ENCODE data around the gene EGFR. TPM values are rescaled to one million over a fixed set of nuclear protein-coding genes. Genes with fewer than 3 reads are reported as not detected.

EGFR gene
- total and polyA plus RNA-seq, 4 donors, result 24.1 to 57.6 (median 29.9) TPM

DNA sequence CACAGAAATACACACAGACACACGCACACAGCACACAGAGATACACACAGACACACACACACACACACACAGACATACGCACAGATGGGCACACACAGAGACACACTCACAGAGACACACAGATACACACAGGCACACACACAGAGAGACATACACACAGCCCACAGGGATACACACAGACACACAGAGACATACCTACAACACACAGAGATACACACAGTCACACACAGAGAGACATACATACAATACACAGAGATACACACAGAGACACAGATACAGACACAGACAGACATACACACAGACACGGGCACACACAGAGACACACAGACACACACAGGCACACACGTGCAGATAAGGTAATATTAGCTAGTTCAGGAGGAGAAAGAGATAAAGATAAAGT lies 76.9 kb downstream of the EGFR start:
- no peaks in the 10 kb centered on the region for H3K36me3 ChIP-seq (ENCODE audit: control insufficient read depth, insufficient read depth, low read length)
- H3K27me3 ChIP-seq (ENCODE audit: control insufficient read depth, insufficient read depth, low read length), result no peaks in the 10 kb centered on the region
- H3K4me1 ChIP-seq (ENCODE audit: control insufficient read depth, insufficient read depth, low read length), result peaks cover 49% of the 10 kb centered on the region
- no peak overlapping the region for H3K4me3 ChIP-seq (ENCODE audit: low read depth, low read length)
- no peaks in the 10 kb centered on the region for H3K9me3 ChIP-seq (ENCODE audit: control insufficient read depth, insufficient read depth, low read length)
- H3K27ac ChIP-seq (ENCODE audit: low read depth, low read length), result no peak overlapping the region
- WGBS (ENCODE audit: insufficient coverage), result 100% methylated on average over 2 of the region's 4 CpGs
- DNase-seq (ENCODE audit: low read depth in 4 of 6, low spot score in 6 of 6), result no peak

DNA sequence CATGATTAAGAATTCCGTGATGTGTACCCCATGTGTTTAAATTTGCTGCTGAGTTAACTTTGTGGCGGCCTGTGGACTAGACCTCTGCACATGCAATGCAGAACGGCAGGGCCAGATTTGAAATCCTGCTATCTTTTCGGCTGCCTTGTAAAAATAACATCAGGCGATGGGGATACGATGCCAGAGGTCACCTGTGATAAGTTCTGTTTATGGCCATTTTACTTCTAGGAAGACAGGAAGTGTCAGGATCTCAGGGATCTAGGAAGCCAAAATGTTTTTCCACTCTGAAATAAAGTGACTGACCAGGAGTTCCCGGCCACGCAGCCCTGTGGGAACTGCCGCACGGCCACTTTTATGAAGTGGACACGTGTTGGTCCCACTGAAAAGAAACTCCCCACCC lies 77.5 kb downstream of the EGFR start:
- Histone ChIP-seq H3K4me1 (ENCODE audit: control insufficient read depth, insufficient read depth, low read length) (peaks cover 51% of the 10 kb centered on the region), H3K27ac (ENCODE audit: low read depth, low read length) (no peak overlapping the region), H3K4me3 (ENCODE audit: low read depth, low read length) (no peak overlapping the region), H3K27me3 (ENCODE audit: control insufficient read depth, insufficient read depth, low read length) (no peaks in the 10 kb centered on the region), H3K9me3 (ENCODE audit: control insufficient read depth, insufficient read depth, low read length) (no peaks in the 10 kb centered on the region), H3K36me3 (ENCODE audit: control insufficient read depth, insufficient read depth, low read length) (no peaks in the 10 kb centered on the region)
- 86% methylated on average over 11 of the region's 11 CpGs for WGBS (ENCODE audit: insufficient coverage)
- no peak for DNase-seq (ENCODE audit: low read depth in 4 of 6, low spot score in 6 of 6)

DNA sequence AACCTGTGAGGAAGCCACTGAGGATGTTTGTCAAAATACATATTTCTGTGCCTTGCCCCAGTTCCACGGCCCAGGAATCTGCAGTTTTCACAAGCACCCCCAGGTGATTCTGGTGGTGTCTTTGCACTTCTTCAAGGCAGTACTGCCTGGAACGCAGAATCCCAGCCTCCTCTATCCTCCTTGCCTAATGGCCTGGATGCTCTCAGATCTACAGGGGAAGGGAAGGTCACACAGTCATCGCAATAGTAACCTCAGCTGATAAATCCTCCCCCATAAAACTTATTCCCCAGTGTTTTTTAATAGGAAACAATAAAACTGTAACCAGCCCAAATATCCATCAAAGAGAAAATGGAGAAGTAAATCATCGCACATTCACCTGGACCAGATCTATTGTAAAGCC lies 78.3 kb downstream of the EGFR start:
- Histone ChIP-seq H3K27me3 (ENCODE audit: control insufficient read depth, insufficient read depth, low read length) (no peaks in the 10 kb centered on the region), H3K4me3 (ENCODE audit: low read depth, low read length) (no peak overlapping the region), H3K4me1 (ENCODE audit: control insufficient read depth, insufficient read depth, low read length) (peaks cover 43% of the 10 kb centered on the region), H3K36me3 (ENCODE audit: control insufficient read depth, insufficient read depth, low read length) (no peaks in the 10 kb centered on the region), H3K27ac (ENCODE audit: low read depth, low read length) (no peak overlapping the region), H3K9me3 (ENCODE audit: control insufficient read depth, insufficient read depth, low read length) (no peaks in the 10 kb centered on the region)
- WGBS (ENCODE audit: insufficient coverage), result 100% methylated on average over 1 of the region's 4 CpGs
- no peak for DNase-seq (ENCODE audit: low read depth in 4 of 6, low spot score in 6 of 6)

DNA sequence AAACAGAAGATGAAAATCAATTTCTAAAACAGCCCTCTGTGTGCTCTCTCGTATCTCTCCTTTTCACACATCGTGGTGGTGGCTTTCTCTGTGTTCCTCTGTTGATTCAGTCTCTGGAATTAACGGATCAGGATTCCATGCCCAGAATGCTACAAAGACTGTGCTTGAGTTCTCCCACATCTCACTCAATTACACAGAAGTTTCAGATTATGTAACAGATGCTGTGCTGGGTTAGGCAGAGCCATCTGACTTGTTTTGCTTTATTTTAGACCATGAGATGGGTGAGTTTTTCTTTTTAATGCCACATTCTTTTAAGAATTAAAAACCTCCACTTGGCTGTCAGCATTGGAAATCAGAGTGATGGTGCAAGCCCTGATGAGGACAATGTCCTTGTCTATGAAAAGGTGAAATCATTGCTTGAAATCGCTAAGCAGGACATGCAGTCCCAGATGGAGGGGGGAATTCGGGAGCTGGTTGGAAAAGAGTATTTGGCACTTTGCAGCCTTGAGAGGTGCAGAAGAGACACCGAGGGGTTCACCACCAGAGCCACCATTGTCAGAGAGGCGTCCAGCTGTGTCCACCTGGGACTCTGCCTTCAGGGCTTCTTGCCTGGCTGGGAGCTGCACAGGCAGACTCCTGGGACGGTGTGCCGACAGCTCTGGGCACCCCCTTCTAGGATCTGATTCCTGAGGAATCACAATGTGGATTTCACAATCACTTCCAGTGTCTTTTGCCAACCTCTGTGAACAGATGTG lies 80.4 kb downstream of the EGFR start:
- Histone ChIP-seq H3K27me3 (ENCODE audit: control insufficient read depth, insufficient read depth, low read length) (no peaks in the 10 kb centered on the region), H3K9me3 (ENCODE audit: control insufficient read depth, insufficient read depth, low read length) (no peaks in the 10 kb centered on the region), H3K36me3 (ENCODE audit: control insufficient read depth, insufficient read depth, low read length) (no peaks in the 10 kb centered on the region), H3K27ac (ENCODE audit: low read depth, low read length) (peak overlapping the region; percentile 65), H3K4me3 (ENCODE audit: low read depth, low read length) (no peak overlapping the region), H3K4me1 (ENCODE audit: control insufficient read depth, insufficient read depth, low read length) (peaks cover 27% of the 10 kb centered on the region)
- 42% methylated on average over 8 of the region's 9 CpGs for WGBS (ENCODE audit: insufficient coverage)
- peak in 2 of 6 donors; percentile 56 to 74 for DNase-seq (ENCODE audit: low read depth in 4 of 6, low spot score in 6 of 6)

DNA sequence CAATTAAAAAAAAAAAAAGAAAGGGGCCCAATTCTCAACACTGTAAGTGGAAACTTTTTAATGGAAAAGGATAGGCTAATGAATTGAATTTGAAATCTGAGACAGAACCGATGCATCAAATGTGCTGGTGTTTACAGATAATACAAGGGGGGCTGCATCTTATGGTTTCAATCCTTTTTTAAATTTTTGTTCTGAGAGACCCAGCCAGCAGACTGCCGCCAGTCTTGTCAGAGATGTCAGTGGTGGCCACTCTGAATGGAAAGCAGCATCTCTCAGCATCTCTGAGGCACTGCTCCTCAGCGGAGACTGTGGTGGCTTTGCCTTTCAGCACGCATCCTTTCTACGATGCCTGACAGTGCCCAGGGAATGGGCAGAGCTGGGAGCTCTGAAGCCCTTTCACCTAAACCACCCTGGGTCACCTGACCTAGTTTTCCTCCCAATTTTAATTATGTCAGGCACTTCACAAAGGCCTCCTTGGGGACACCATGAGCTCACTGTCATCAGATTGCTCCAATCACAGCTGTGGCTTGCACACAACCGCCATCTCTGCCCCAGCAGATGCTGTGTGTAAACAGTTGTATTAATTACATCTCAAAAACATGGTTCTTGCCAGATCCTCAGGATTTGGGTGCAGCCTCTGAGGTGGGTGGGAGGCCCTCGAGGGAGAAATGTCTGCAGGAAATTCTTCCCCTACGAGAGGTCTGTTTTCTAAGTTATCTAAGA lies 81.2 kb downstream of the EGFR start:
- peak overlapping the region; percentile 65 for H3K27ac ChIP-seq (ENCODE audit: low read depth, low read length)
- H3K4me1 ChIP-seq (ENCODE audit: control insufficient read depth, insufficient read depth, low read length), result peaks cover 26% of the 10 kb centered on the region
- H3K27me3 ChIP-seq (ENCODE audit: control insufficient read depth, insufficient read depth, low read length), result no peaks in the 10 kb centered on the region
- DNase-seq (ENCODE audit: low read depth in 4 of 6, low spot score in 6 of 6), result peak in 2 of 6 donors; percentile 38 to 80
- no peak overlapping the region for H3K4me3 ChIP-seq (ENCODE audit: low read depth, low read length)
- H3K9me3 ChIP-seq (ENCODE audit: control insufficient read depth, insufficient read depth, low read length), result no peaks in the 10 kb centered on the region
- no peaks in the 10 kb centered on the region for H3K36me3 ChIP-seq (ENCODE audit: control insufficient read depth, insufficient read depth, low read length)
- WGBS (ENCODE audit: insufficient coverage), result 67% methylated on average over 6 of the region's 8 CpGs

DNA sequence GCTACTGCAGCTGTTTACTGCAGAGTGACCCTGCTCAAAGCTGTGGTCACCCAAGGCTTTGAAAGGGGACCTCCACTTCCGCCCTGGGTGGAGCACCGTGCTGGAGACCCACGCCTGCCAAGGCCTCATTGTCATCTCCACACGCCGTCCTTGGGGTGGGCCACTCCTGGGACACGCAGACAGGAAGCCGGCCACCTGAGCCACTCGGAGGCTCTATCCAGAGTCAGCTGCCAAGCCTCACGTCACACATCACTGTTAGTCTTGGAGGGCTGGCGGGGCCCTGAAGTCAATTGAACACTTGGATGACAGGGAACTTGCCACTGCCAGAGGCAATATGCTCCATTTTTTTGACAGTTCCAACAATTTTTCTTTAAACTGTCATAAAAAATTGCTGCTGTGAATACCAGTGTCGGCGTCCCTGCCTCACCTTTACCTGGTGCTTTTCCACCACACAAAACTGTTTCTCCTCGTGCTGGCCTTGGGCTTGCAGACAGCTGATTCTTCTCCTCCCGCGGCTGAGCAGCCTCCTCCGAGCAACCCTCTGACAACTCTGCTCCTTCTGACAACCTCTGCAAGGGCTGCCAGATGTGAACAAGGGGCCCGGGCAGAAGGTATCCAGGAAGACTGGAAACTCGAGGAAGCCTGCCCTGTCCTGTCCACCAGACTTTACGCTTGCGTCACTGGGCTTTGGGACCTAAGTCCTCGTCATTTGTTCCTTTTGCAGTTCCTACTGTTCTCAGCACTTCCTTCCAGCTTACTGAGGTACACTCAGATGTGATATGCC lies 81.9 kb downstream of the EGFR start:
- H3K27me3 ChIP-seq (ENCODE audit: control insufficient read depth, insufficient read depth, low read length), result no peaks in the 10 kb centered on the region
- no peaks in the 10 kb centered on the region for H3K36me3 ChIP-seq (ENCODE audit: control insufficient read depth, insufficient read depth, low read length)
- no peaks in the 10 kb centered on the region for H3K9me3 ChIP-seq (ENCODE audit: control insufficient read depth, insufficient read depth, low read length)
- peaks cover 26% of the 10 kb centered on the region for H3K4me1 ChIP-seq (ENCODE audit: control insufficient read depth, insufficient read depth, low read length)
- peak in 1 of 6 donors; percentile 65 for DNase-seq (ENCODE audit: low read depth in 4 of 6, low spot score in 6 of 6)
- peak overlapping the region; percentile 65 for H3K27ac ChIP-seq (ENCODE audit: low read depth, low read length)
- 59% methylated on average over 21 of the region's 21 CpGs for WGBS (ENCODE audit: insufficient coverage)
- H3K4me3 ChIP-seq (ENCODE audit: low read depth, low read length), result no peak overlapping the region

DNA sequence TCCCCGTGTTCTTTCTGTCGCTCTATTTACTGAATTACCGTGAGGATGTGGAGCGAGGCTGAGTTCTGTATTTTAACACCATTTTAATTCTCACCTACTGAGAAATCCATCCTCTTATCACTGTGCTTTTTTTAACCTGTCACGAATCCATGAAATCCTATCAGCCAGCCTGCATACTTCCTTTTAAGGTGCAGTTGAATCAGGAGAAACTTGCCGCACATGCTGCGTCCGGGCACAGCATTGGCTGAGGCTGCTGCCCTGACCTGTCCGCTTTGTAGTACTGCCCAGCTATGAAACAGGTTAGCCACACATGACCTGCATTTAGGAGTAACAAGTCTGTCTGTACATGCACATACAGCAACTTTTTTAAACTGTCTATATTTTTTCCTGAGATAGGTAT lies 82.5 kb downstream of the EGFR start:
- no peaks in the 10 kb centered on the region for H3K27me3 ChIP-seq (ENCODE audit: control insufficient read depth, insufficient read depth, low read length)
- no peak overlapping the region for H3K4me3 ChIP-seq (ENCODE audit: low read depth, low read length)
- peaks cover 26% of the 10 kb centered on the region for H3K4me1 ChIP-seq (ENCODE audit: control insufficient read depth, insufficient read depth, low read length)
- H3K9me3 ChIP-seq (ENCODE audit: control insufficient read depth, insufficient read depth, low read length), result no peaks in the 10 kb centered on the region
- H3K27ac ChIP-seq (ENCODE audit: low read depth, low read length), result no peak overlapping the region
- DNase-seq (ENCODE audit: low read depth in 4 of 6, low spot score in 6 of 6), result no peak
- H3K36me3 ChIP-seq (ENCODE audit: control insufficient read depth, insufficient read depth, low read length), result no peaks in the 10 kb centered on the region
- WGBS (ENCODE audit: insufficient coverage), result 90% methylated on average over 9 of the region's 9 CpGs

DNA sequence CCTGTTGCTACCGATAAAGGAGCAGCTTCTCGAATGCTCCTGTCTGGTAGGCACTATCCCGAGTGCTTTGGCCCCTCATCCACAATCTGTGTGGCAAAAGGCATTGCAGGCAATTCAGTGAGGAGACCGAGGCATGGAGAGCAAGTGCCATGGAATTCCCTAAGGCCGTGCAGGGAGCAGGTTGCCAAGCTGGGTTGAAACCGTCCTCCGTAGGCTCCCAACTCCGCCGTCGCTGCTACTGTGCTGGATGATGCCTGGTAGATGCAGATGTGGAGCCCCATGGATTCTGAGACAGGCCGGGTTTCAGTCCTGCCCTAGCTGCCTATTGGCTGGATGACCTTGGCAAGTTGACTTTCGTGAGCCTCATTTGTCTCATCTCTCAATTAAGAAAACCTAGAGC lies 85.3 kb downstream of the EGFR start:
- no peak overlapping the region for H3K27ac ChIP-seq (ENCODE audit: low read depth, low read length)
- no peak for DNase-seq (ENCODE audit: low read depth in 4 of 6, low spot score in 6 of 6)
- no peak overlapping the region for H3K4me3 ChIP-seq (ENCODE audit: low read depth, low read length)
- 91% methylated on average over 4 of the region's 12 CpGs for WGBS (ENCODE audit: insufficient coverage)
- no peaks in the 10 kb centered on the region for H3K36me3 ChIP-seq (ENCODE audit: control insufficient read depth, insufficient read depth, low read length)
- H3K27me3 ChIP-seq (ENCODE audit: control insufficient read depth, insufficient read depth, low read length), result no peaks in the 10 kb centered on the region
- no peaks in the 10 kb centered on the region for H3K9me3 ChIP-seq (ENCODE audit: control insufficient read depth, insufficient read depth, low read length)
- H3K4me1 ChIP-seq (ENCODE audit: control insufficient read depth, insufficient read depth, low read length), result peaks cover 19% of the 10 kb centered on the region

DNA sequence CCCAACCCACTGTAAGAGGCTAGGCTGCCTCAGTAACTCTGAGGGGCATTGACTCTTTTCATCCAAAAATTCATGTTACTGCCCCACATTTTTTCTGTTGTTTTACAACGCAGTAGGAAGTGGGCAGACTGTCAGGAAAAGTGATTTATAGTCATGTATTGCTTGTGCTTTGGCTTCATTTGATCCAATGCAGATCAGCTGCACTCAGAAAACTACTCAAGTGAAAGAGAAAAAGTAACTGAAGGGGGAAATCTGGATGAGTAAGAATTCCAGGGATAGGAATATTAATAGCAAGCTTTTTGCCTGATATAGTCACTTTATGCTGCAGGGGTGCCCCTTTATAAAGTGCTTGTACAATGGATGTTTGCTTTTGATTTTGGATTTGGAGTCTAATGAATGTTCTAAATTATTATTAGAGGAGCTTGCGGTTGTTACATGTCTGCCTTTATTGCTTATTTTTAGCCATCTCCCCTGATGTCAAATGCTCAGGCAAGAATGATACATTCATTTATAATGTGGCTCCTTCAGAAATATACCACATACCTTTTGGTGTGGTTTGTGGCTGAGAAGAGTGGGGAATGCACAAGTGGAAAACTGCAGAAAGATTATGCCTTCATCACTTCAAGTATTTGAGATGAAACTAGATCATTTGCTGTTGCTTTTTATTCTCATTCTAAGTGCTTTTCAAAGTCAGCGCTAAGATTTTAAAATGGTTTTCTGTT lies 86.1 kb downstream of the EGFR start:
- no peaks in the 10 kb centered on the region for H3K27me3 ChIP-seq (ENCODE audit: control insufficient read depth, insufficient read depth, low read length)
- WGBS (ENCODE audit: insufficient coverage), result 0% methylated on average over 1 of the region's 3 CpGs
- H3K9me3 ChIP-seq (ENCODE audit: control insufficient read depth, insufficient read depth, low read length), result no peaks in the 10 kb centered on the region

More for the DNA sequence above, 86.1 kb downstream of the EGFR start:
- peak in 1 of 6 donors; percentile 42 for DNase-seq (ENCODE audit: low read depth in 4 of 6, low spot score in 6 of 6)
- peaks cover 18% of the 10 kb centered on the region for H3K4me1 ChIP-seq (ENCODE audit: control insufficient read depth, insufficient read depth, low read length)
- no peak overlapping the region for H3K27ac ChIP-seq (ENCODE audit: low read depth, low read length)
- no peaks in the 10 kb centered on the region for H3K36me3 ChIP-seq (ENCODE audit: control insufficient read depth, insufficient read depth, low read length)
- H3K4me3 ChIP-seq (ENCODE audit: low read depth, low read length), result no peak overlapping the region
